ENCODE data around the gene SLC7A14. TPM values are rescaled to one million over a fixed set of nuclear protein-coding genes. Genes with fewer than 3 reads are reported as not detected.

Gene SLC7A14
- total RNA-seq, 4 donors from 2014 or later, result not detected

- TF ChIP-seq POLR2AphosphoS5 (IDR thresholded peaks at IDR 0.05) (no peak), POLR2A (IDR thresholded peaks at IDR 0.05) (no peak), EP300 (IDR thresholded peaks at IDR 0.05) (no peak), CTCF (IDR thresholded peaks at IDR 0.05) (no peak)
- H3K9me3 ChIP-seq, result no peaks in the 10 kb centered on the region
- no peaks in the 10 kb centered on the region for H3K36me3 ChIP-seq
- no peak for DNase-seq (ENCODE audit: low spot score in 2 of 2)
- peaks cover 9% of the 10 kb centered on the region for H3K4me1 ChIP-seq
- H3K4me3 ChIP-seq, result no peak overlapping the region
- 56% methylated on average over 4 of the region's 4 CpGs for WGBS
- H3K27me3 ChIP-seq, result no peaks in the 10 kb centered on the region
- H3K27ac ChIP-seq, result no peak overlapping the region
These were observed 100.2 kb downstream of the SLC7A14 start for GRCh38 chr3:170485696-170486095.

GRCh38 chr3:170485294-170485693, 100.6 kb downstream of the SLC7A14 start:
- Histone ChIP-seq H3K9me3 (no peaks in the 10 kb centered on the region), H3K27me3 (no peaks in the 10 kb centered on the region), H3K27ac (no peak overlapping the region), H3K4me1 (peaks cover 9% of the 10 kb centered on the region), H3K4me3 (no peak overlapping the region), H3K36me3 (no peaks in the 10 kb centered on the region)
- 56% methylated on average over 3 of the region's 3 CpGs for WGBS
- TF ChIP-seq CTCF (IDR thresholded peaks at IDR 0.05), result no peak
- TF ChIP-seq POLR2A (IDR thresholded peaks at IDR 0.05), result no peak
- TF ChIP-seq EP300 (IDR thresholded peaks at IDR 0.05), result no peak
- no peak for TF ChIP-seq POLR2AphosphoS5 (IDR thresholded peaks at IDR 0.05)
- no peak for DNase-seq (ENCODE audit: low spot score in 2 of 2)

GRCh38 chr3:170484869-170485268, 101.0 kb downstream of the SLC7A14 start:
- Histone ChIP-seq H3K36me3 (no peaks in the 10 kb centered on the region), H3K9me3 (no peaks in the 10 kb centered on the region), H3K4me1 (peaks cover 9% of the 10 kb centered on the region), H3K27me3 (no peaks in the 10 kb centered on the region), H3K4me3 (no peak overlapping the region), H3K27ac (no peak overlapping the region)
- WGBS, result 83% methylated on average over 4 of the region's 4 CpGs
- no peak for DNase-seq (ENCODE audit: low spot score in 2 of 2)
- TF ChIP-seq EP300 (IDR thresholded peaks at IDR 0.05) (no peak), POLR2A (IDR thresholded peaks at IDR 0.05) (no peak), CTCF (IDR thresholded peaks at IDR 0.05) (no peak), POLR2AphosphoS5 (IDR thresholded peaks at IDR 0.05) (no peak)

DNA sequence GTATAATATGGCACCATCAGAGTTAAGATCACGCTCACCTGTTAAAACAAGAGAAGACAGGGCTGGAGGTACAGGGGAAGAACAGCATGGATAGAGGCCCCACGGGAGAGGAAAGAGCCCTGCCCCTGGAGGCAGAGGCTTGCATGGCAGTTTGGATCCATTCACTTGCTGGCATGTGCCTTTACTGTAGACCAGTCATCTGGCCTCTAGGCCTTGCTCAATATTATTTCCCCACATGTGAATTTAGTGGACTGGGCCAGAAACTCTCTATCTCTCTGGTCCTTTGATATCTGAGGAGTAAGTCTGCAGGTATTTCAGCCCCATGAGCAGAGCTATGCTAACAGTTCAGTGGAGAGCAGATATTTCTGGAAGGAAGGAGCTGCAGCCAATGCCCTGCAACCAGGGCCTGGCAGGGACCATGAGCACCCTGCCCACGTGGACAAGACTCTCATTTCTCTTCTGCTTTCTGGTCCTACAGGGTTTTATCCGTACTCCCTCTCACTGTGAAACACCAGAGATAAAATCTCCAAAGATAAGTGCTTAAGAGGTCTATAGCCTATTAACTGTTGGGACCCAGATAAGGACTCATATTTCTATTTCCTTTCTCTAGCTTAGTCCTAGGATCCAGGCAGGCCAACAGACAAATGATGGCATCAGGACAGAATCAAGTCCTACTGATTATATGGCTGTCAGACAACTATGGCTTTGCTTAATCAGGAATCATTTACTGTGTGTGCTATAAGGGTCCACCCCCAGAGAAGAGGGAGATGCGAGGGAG, 102.2 kb downstream of the SLC7A14 start:
- Histone ChIP-seq H3K4me3 (no peak overlapping the region), H3K4me1 (peaks cover 6% of the 10 kb centered on the region), H3K27ac (no peak overlapping the region), H3K36me3 (no peaks in the 10 kb centered on the region), H3K27me3 (no peaks in the 10 kb centered on the region), H3K9me3 (no peaks in the 10 kb centered on the region)
- WGBS, result 69% methylated on average over 5 of the region's 5 CpGs
- TF ChIP-seq POLR2A (IDR thresholded peaks at IDR 0.05) (no peak), POLR2AphosphoS5 (IDR thresholded peaks at IDR 0.05) (no peak), CTCF (IDR thresholded peaks at IDR 0.05) (no peak), EP300 (IDR thresholded peaks at IDR 0.05) (no peak)
- no peak for DNase-seq (ENCODE audit: low spot score in 2 of 2)

DNA sequence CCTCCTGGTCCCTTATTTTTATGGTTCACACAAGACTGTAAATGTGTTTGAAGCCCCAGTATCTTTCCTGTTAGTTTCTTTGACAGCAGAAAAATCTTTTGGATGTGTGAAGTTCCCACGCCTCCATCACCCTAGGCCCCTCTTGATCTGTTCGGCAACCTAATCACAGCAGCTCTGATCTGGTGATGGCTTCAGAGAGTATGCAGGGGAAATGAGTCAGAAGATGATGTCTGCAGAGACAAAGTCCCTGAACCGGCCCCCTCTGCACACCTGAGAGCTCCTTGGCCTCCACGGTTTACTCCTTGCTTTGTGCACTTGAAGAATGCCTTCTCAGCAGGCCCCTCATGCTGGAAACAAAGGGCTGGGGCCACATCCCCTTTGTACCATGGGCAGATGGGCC, 103.7 kb downstream of the SLC7A14 start:
- H3K4me1 ChIP-seq, result no peaks in the 10 kb centered on the region
- no peak for DNase-seq (ENCODE audit: low spot score in 2 of 2)
- no peak overlapping the region for H3K4me3 ChIP-seq
- TF ChIP-seq POLR2A (IDR thresholded peaks at IDR 0.05) (no peak), CTCF (IDR thresholded peaks at IDR 0.05) (no peak), EP300 (IDR thresholded peaks at IDR 0.05) (no peak), POLR2AphosphoS5 (IDR thresholded peaks at IDR 0.05) (no peak)
- H3K27ac ChIP-seq, result no peak overlapping the region
- H3K36me3 ChIP-seq, result no peaks in the 10 kb centered on the region
- H3K9me3 ChIP-seq, result no peaks in the 10 kb centered on the region
- WGBS, result 90% methylated on average over 4 of the region's 4 CpGs
- H3K27me3 ChIP-seq, result no peaks in the 10 kb centered on the region
